GM21619 (cell line): ENCODE measurements around the gene PARP6.

Experiments used
- ATAC-seq: cut with Tn5 transposase; IDR thresholded peaks from one replicate; pipeline ENCODE4 v1.9.1; 2021; ENCODE audit not compliant: unreplicated experiment

Gene PARP6

GRCh38 chr15:72272213-72272996, at the start of gene PARP6:
Gene PARP6, minus strand, starts transcription at chr15:72272554. Its CDS starts 5,077 bp downstream, at chr15:72267477.
- ATAC-seq: peak; percentile 93

GRCh38 chr15:72319985-72320671, 47.8 kb upstream of the PARP6 start, which contains the start of gene CELF6:
Gene CELF6, minus strand, starts transcription at chr15:72320157. Its CDS starts 283 bp downstream, at chr15:72319874.
- ATAC-seq: peak; percentile 56

GRCh38 chr15:72319360-72319984, 47.1 kb upstream of the PARP6 start:
- ATAC-seq: peak; percentile 32

DNA sequence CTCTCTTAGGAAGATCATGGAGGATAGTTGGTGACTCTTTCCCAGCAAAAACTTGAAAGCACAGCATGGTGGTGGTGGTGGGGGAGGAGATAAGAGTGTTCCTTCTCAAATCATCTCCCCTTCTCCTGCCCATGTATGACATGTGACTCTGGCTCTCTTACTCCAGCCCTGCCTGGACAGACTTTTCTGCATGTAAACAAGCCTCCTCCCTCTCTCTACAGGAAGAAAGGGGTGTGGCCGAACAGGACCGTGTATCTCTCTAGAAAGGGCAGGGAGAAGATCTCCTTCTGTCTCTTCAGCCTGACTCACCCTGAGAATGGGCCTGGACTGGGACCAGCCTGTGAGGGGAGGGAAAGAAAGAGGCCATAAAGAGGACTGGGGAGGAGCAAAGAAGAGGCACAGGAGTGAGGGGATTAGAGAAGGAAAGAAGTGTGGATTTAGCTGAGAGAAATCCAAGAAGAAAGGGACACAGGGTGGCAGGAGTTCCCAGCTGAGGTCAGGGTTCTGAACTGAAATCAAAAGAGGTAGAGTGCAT, 46.1 kb upstream of the PARP6 start:
- no peak for ATAC-seq

GRCh38 chr15:72315706-72316370, 43.5 kb upstream of the PARP6 start:
- no peak for ATAC-seq

DNA sequence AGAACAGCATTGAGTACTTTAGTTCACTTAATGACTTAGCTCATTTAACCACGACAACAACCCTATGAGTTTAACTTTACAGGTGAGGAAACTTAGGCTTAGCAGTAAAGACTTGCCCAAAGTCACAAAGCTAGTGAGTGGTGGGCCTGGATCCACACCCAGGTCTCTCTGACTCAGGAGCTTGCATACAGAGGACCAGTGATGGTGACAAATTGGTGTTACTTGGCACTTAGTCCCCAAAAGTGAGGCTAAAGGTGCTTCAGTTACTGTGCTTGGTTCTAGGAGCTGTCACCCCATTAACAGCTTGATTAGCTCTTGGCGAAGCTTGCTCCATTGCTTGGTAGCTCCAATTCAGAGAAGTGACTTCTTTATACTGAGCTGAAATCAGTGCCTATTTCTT, 41.5 kb upstream of the PARP6 start:
- no peak for ATAC-seq

DNA sequence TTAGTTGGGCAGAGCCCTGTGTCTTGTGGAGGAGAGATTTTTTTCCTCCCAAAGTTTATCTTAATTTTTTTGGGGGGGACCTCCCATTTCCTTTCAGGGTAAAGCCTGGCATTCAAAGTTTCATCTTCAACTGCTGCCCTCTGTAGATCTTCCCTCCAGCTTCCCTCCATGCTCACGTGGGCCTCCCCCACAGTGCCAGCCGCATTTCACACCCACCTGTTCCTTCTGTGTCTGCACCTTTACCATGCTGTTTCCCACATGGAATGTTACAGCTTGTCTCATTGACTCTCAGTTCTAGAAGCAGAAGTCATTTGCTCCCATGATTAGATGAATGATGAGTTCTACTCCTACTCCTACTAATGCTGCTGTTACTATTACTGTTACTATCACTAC, 41.1 kb upstream of the PARP6 start:
- no peak for ATAC-seq

DNA sequence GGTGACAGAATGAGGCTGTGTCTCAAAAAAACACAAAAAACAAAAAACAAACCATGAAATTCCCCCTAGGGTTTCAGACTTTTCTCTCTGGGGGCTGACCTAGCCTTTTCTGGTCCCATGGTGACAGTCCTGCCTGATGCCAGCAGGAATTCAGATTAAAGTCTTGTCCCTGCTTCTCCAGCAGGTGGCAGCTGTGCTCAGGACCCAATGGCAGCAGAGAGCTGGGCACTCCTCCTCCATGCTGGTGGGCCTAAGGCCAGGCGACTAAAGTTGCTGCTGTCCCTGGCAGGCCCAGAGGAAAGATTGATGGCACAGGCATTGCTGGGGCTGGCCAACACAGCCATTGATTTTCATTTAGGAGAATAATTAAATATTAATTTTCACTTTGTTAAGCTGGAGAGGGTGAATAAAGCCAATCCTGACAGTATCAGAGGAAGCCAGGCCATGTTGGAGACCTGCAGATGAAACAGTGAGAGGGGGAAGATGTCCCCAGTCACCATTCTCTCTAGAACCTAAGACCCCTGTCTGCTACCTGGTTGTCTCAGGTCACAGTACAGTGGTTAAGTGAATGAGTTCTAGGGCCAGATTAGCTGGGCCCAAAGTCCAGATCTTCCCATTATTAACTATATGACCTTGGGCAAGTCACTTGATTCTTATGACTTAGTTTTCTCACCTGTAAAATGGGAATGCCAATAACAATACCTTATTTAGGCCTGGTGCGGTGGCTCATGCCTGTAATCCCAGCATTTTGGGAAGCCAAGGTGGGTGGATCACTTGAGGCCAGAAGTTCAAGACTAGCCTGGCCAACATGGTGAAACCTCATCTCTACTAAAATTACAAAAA, 40.5 kb upstream of the PARP6 start:
- peak; percentile 60 for ATAC-seq

- no peak for ATAC-seq
These were observed 34.7 kb upstream of the PARP6 start for GRCh38 chr15:72307026-72307425.

- ATAC-seq: no peak
These were observed 33.9 kb upstream of the PARP6 start for GRCh38 chr15:72306211-72306785.

DNA sequence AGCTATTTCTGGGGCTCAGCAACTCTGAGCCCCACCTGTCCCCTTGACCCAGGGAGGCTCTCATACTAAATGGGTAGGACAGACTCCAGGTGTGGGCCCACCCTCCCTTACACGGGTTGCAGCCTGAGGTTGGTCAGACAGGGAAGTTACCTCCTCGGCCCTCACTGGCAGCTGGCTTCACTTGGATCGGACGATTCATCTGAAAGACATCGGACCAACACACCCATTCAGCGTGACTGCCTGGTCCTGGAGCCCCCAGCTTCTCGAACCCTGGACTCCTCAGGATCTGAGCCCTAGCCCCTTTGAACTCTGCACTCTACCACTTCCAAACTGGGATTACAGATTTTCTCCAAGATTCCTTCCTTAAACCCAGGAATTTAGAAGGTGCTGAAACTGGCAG, 32.2 kb upstream of the PARP6 start:
- ATAC-seq: no peak

DNA sequence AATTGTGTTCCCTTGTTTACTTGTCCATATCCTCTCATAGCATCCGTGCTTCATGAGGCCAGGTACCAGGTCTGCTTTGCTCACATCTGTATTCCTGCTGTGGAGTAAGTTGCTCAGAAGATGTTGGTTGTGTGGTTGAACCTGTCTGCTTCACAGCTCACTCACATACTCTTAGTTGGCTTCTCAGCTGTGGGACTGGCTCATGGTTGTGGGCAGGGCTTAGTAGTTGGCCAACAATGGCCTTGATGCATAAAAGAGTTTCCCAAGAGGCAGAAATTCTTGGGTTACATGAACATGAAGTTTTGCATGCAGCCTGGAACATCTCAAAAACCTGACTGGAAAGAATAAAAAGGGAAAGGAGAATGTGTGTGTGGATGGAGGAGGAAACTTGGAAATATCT, 30.6 kb upstream of the PARP6 start:
- no peak for ATAC-seq

DNA sequence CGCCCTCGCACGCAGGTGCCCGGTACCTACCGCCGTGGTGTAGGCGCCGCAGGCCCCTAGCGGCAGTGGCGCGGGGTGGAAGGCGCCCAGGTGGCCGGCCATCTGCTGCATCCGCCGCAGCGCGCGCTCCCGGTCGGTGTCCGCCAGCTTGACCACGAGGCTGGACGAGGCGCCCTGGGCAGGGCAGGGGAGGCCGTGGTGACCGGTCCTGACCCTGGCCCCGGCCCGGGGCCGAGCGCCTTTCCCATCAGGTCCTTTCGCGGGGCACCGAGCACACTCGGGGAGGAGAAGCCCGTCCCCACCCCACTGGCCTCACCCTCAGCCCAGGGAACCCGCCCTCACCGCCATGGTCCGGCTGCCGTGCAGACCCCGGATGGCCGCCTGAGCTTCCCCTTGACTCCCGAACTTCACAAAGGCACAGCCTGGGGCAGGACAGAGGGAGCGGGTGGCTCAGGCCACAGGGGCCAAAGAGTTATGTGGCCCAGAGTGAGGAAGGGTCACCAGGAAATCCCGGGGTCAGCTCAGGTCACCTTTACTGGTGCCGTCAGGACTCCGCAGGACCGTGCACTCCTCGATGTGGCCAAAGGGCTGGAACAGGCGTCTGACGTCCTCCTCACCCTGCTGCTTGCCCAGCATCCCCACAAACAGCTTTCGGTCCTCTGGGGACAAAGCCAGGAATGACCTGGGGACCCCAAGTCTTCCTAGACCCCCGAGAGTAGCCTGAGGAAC, 17.4 kb upstream of the PARP6 start:
- ATAC-seq: no peak

GRCh38 chr15:72288796-72289596, 16.6 kb upstream of the PARP6 start:
- ATAC-seq: no peak

DNA sequence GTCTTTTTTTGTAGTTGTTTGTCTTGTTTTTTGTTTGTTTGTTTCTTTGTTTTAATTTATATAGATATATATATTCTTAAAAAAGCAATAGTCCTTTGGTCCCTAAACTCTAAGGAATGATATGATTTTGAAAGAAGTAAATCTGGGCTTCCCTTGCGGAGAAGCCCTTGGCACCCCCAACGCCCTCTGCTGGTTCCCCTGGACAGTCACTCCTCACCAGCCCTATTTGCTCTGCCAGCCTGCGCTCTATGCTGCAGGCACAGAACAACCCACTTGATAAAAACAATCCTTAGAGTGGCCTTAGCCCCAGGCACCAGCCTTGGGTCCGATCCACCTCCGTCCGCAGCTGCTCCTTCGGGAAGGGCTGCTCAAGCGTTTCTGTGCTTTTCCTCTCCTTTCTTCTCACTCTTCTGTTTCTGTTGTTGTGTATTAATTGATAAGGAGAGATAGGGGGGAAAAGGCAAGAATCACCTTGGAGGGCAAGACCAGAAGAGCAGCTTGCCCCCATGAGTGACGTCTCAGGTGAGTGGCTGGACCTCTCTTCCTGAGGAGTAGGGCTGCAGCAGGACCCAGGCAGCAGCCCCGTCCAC, 13.7 kb upstream of the PARP6 start:
- ATAC-seq: no peak

DNA sequence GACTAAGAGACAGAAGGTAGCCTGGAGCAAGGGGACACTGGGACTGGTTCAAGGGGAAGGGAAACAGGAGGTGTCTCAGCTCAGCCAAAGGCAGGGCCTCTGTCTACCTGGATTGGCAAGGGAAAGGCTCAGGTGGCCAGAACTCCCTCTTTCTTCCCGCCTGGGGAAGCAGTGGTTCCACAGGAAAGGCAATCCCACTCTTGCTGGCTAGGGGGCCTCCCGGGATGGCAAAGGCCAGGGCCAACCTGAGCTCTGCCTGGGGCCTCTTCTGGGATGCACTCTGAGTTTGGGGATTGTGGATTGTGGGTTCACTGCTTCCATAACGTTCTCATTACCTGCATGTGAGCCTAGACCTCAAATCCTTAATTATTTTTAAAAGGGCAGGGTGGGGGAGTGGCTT, 13.0 kb upstream of the PARP6 start:
- ATAC-seq: no peak

- ATAC-seq: no peak
These were observed 12.4 kb upstream of the PARP6 start for GRCh38 chr15:72284781-72285180.

- peak; percentile 66 for ATAC-seq
These were observed 9.4 kb upstream of the PARP6 start for GRCh38 chr15:72281713-72282112.
